ENCODE measurements around the gene YPEL2.

- TF ChIP-seq CTCF (IDR thresholded peaks at IDR 0.05; ENCODE audit: low read depth, low read length, poor library complexity, severe bottlenecking) (no peak), EZH2phosphoT487 (IDR thresholded peaks at IDR 0.05; ENCODE audit: borderline replicate concordance, low read length) (no peak)
Observed at GRCh38 chr17:59388069-59388556, 56.7 kb downstream of the YPEL2 start.
